ENCODE measurements around the gene PAPOLB. TPM values are rescaled to one million over a fixed set of nuclear protein-coding genes. Genes with fewer than 3 reads are reported as not detected.
"Not testable (repeated sequence)": the region's sequence is repeated elsewhere in the genome, so short reads cannot be mapped to it uniquely, and the experiment has no call there.

The PAPOLB gene
- total and polyA plus RNA-seq, 12 donors: 0.01 to 0.21 (median 0.14) TPM; not detected in 4

DNA sequence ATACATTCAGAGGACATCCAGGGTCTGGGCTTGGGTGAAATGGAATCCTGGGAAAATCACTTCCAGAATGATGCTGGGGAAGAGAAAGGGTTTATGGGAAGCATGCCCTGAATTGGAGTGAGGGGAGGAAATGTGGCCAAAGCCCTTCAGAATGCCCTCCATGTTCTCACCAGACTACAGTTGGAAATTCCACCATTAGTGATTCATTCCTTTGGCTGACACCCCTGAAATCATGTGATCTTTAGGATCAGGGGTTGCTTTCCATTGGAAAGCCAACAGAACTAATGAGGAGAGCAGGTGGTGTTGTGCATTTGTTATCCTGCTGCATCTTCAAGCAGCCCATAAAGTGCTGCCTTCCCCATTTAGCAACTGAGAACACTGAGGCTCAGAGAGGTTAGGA lies 42.5 kb upstream of the PAPOLB start:
- H3K9me3 ChIP-seq: peaks cover 0 to 3% (median 0%) of the 10 kb centered on the region in 11 donors
- H3K36me3 ChIP-seq: no peaks in the 10 kb centered on the region
- intact Hi-C loops (cut with DNase I): no loop called here
- no peaks in the 10 kb centered on the region for H3K4me1 ChIP-seq
- TF ChIP-seq, protein P1, sequence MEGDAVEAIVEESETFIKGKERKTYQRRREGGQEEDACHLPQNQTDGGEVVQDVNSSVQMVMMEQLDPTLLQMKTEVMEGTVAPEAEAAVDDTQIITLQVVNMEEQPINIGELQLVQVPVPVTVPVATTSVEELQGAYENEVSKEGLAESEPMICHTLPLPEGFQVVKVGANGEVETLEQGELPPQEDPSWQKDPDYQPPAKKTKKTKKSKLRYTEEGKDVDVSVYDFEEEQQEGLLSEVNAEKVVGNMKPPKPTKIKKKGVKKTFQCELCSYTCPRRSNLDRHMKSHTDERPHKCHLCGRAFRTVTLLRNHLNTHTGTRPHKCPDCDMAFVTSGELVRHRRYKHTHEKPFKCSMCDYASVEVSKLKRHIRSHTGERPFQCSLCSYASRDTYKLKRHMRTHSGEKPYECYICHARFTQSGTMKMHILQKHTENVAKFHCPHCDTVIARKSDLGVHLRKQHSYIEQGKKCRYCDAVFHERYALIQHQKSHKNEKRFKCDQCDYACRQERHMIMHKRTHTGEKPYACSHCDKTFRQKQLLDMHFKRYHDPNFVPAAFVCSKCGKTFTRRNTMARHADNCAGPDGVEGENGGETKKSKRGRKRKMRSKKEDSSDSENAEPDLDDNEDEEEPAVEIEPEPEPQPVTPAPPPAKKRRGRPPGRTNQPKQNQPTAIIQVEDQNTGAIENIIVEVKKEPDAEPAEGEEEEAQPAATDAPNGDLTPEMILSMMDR (IDR thresholded peaks at IDR 0.05): no peak
- no peak for DNase-seq
- H3K27me3 ChIP-seq: peaks cover 0 to 49% (median 26%) of the 10 kb centered on the region in 7 donors
- no peak for ATAC-seq
- no peak overlapping the region for H3K27ac ChIP-seq
- H3K4me3 ChIP-seq: no peak overlapping the region

DNA sequence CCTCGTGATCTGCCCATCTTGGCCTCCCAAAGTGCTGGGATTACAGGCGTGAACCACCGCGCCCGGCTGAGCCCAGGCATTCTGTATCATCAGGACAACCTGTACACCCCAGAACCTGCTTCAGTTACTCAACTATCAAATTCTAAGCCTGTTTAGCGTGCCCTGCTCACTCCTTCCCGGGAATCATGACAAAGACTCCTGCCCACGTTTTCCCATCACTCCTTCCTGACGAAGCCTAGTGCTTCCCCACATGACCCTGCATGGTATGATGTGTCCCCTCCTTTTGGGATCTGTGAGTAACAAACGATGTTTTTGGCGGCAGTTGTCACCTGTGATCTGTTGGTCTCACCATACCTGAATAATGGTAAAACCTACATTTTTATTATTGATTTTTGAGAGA lies 33.9 kb upstream of the PAPOLB start:
- Histone ChIP-seq H3K9me3 (peaks cover 0 to 12% (median 0%) of the 10 kb centered on the region in 11 donors), H3K4me1 (no peaks in the 10 kb centered on the region), H3K4me3 (no peak overlapping the region), H3K36me3 (no peaks in the 10 kb centered on the region), H3K27me3 (peaks cover 0 to 6% (median 3%) of the 10 kb centered on the region in 7 donors), H3K27ac (no peak overlapping the region)
- 80 to 89% methylated on average over 11 of the region's 11 CpGs for WGBS, 2 donors
- TF ChIP-seq, protein P1 (IDR thresholded peaks at IDR 0.05): no peak
- intact Hi-C loops (cut with DNase I): no loop called here
- DNase-seq: no peak
- no peak for ATAC-seq

DNA sequence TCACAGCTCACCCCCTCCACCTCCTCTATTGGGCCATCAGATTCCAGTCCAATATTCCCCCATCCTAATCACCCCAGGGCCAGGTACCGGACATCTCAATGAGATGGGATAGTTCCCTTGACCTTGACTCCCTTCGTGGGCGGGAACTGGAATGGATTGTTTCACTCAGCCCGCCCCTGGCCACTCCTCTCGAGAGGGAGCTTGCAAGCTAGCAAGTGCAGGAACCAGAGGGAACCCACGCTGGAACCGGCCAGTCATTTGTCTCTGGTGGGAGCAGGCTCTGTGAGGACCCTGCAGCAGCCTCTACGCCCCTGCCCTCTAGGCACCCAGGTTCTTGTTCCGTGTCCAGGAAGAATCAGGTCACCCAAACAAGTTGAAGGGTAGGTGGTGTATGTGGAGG lies 32.7 kb upstream of the PAPOLB start:
- no peaks in the 10 kb centered on the region for H3K4me1 ChIP-seq
- no peaks in the 10 kb centered on the region for H3K36me3 ChIP-seq
- 89 to 90% methylated on average over 9 of the region's 9 CpGs for WGBS, 2 donors
- TF ChIP-seq, protein P1 (IDR thresholded peaks at IDR 0.05): no peak
- intact Hi-C loops (cut with DNase I): no loop called here
- no peak overlapping the region for H3K4me3 ChIP-seq
- DNase-seq: no peak
- no peak overlapping the region for H3K27ac ChIP-seq
- peaks cover 0 to 3% (median 0%) of the 10 kb centered on the region in 7 donors for H3K27me3 ChIP-seq
- no peak for ATAC-seq
- peaks cover 0 to 12% (median 0%) of the 10 kb centered on the region in 11 donors for H3K9me3 ChIP-seq

DNA sequence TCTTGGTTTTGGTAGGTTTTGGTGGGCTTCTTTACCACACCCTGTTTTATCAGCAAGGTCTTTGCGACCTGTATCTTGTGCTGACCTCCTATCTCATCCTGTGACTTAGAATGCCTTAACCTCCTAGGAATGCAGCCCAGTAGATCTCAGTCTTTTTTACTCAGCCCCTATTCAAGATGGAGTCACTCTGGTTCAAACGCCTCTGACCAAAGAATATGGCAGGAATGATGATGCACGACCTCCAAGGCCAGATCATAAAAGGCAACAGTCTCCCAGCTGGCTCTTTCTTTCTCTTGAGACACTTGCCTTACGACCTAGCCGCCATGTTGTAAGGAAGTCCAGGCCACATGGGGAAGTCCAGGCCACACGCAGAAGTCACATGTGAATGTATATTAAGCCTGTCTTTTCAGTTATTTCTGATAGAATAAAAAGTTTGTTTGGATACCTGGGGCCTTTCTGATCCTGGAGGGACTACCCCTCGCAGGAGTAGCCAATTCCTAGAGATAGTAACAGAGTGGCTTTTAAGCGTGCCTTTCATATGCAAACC lies 32.2 kb upstream of the PAPOLB start:
- no peak overlapping the region for H3K4me3 ChIP-seq
- H3K27me3 ChIP-seq: peaks cover 0 to 5% (median 0%) of the 10 kb centered on the region in 7 donors
- TF ChIP-seq, protein P1 (IDR thresholded peaks at IDR 0.05): no peak
- intact Hi-C loops (cut with DNase I): no loop called here
- no peaks in the 10 kb centered on the region for H3K36me3 ChIP-seq
- H3K27ac ChIP-seq: no peak overlapping the region
- 84 to 88% methylated on average over 8 of the region's 8 CpGs for WGBS, 2 donors
- H3K4me1 ChIP-seq: no peaks in the 10 kb centered on the region
- peaks cover 0 to 12% (median 0%) of the 10 kb centered on the region in 11 donors for H3K9me3 ChIP-seq
- DNase-seq (no peak), ATAC-seq (no peak)

DNA sequence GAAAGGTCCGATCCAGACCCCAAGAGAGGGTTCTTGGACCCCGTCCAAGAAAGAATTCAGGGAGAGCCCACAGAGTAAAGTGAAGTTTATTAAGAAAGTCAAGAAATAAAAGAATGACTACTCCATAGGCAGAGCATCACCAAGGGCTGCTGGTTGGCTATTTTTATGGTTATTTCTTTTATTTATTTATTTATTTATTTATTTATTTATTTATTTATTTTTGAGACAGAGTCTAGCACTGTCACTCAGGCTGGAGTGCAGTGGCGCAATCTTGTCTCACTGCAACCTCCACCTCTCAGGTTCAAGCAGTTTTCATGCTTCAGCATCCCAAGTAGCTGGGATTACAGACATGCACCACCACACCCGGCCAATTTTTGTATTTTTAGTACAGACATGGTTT lies 31.4 kb upstream of the PAPOLB start:
- H3K36me3 ChIP-seq; ATAC-seq; intact Hi-C loops (cut with DNase I); H3K27ac ChIP-seq; H3K4me1 ChIP-seq; H3K4me3 ChIP-seq; DNase-seq: not testable (repeated sequence)
- peaks cover 0 to 12% (median 0%) of the 10 kb centered on the region in 11 donors for H3K9me3 ChIP-seq
- H3K27me3 ChIP-seq: peaks cover 0 to 13% (median 0%) of the 10 kb centered on the region in 7 donors
- WGBS, 2 donors: 74 to 82% methylated on average over 4 of the region's 4 CpGs

DNA sequence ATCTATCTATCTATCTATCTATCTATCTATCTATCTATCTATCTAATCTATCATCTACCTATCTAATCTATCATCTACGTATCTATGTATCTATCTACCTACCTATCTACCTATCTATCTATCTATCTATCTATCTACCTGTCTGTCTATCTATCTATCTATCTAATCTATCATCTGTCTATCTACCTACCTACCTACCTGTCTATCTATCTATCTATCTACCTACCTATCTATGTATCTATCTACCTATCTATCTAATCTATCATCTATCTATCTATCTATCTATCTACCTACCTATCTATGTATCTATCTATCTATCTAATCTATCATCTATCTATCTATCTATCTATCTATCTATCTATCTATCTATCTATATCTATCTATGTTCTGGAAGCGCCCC lies 29.7 kb upstream of the PAPOLB start:
- Histone ChIP-seq H3K9me3 (peaks cover 0 to 12% (median 0%) of the 10 kb centered on the region in 11 donors), H3K27me3 (peaks cover 0 to 18% (median 0%) of the 10 kb centered on the region in 7 donors)
- intact Hi-C loops (cut with DNase I); H3K4me1 ChIP-seq; H3K4me3 ChIP-seq; H3K36me3 ChIP-seq; DNase-seq; H3K27ac ChIP-seq; ATAC-seq: not testable (repeated sequence)
- 77 to 80% methylated on average over 2 of the region's 2 CpGs for WGBS, 2 donors

All from heart right ventricle (tissue), 16 donors.